Activated CD8-positive, alpha-beta memory T cell treated with anti-CD3 and anti-CD28 coated beads for 24 hours (primary cell): ENCODE results near the gene D2HGDH.

Source experiments
- DNase-seq: peaks from one replicate; pipeline ENCODE4 v3.0.0-alpha.2; 2020

Gene D2HGDH

GRCh38 chr2:241734467-241735208, at the start of gene D2HGDH:
Gene D2HGDH, plus strand, starts transcription at chr2:241734630. Its CDS starts 595 bp downstream, at chr2:241735225.
- peak; percentile 98 for DNase-seq

GRCh38 chr2:241686324-241686649, 48.1 kb upstream of the D2HGDH start:
- DNase-seq, result no peak

- DNase-seq, result peak; percentile 97
These were observed 47.6 kb upstream of the D2HGDH start, which contains the start of gene DTYMK for GRCh38 chr2:241686650-241687425. Gene DTYMK, minus strand, starts transcription at chr2:241686815. Its CDS starts 32 bp downstream, at chr2:241686783.

- DNase-seq, result peak; percentile 75
These were observed 45.1 kb upstream of the D2HGDH start for GRCh38 chr2:241689306-241689705.

GRCh38 chr2:241690202-241690717, 44.2 kb upstream of the D2HGDH start:
- no peak for DNase-seq

- DNase-seq, result no peak
These were observed 42.0 kb upstream of the D2HGDH start for GRCh38 chr2:241692448-241692847.

GRCh38 chr2:241695651-241696050, 38.8 kb upstream of the D2HGDH start:
- no peak for DNase-seq

GRCh38 chr2:241701149-241701398, 33.4 kb upstream of the D2HGDH start:
- DNase-seq, result no peak

- peak; percentile 99 for DNase-seq
These were observed 32.9 kb upstream of the D2HGDH start, which contains the start of gene ING5 for GRCh38 chr2:241701399-241702154. Gene ING5, plus strand, starts transcription at chr2:241702039. Its CDS starts 27 bp downstream, at chr2:241702066.

- DNase-seq, result peak; percentile 96
These were observed 32.0 kb upstream of the D2HGDH start for GRCh38 chr2:241702155-241703031.

GRCh38 chr2:241703032-241703604, 31.3 kb upstream of the D2HGDH start:
- no peak for DNase-seq

GRCh38 chr2:241706537-241706936, 27.9 kb upstream of the D2HGDH start:
- no peak for DNase-seq

GRCh38 chr2:241708879-241709278, 25.6 kb upstream of the D2HGDH start:
- no peak for DNase-seq

- DNase-seq, result no peak
These were observed 15.3 kb upstream of the D2HGDH start for GRCh38 chr2:241719093-241719492.

GRCh38 chr2:241720099-241720498, 14.3 kb upstream of the D2HGDH start:
- DNase-seq, result no peak

- DNase-seq, result no peak
These were observed 13.9 kb upstream of the D2HGDH start for GRCh38 chr2:241720560-241720959.

GRCh38 chr2:241721852-241722251, 12.6 kb upstream of the D2HGDH start:
- no peak for DNase-seq

GRCh38 chr2:241722896-241723454, 11.5 kb upstream of the D2HGDH start:
- DNase-seq, result no peak

- DNase-seq, result no peak
These were observed 10.0 kb upstream of the D2HGDH start for GRCh38 chr2:241724259-241724974.

GRCh38 chr2:241724975-241725870, 9.2 kb upstream of the D2HGDH start:
- DNase-seq, result no peak
